KMS-11 (cell line): Measurements from ENCODE around the gene MEOX2.

Experiments used
- H2AFZ ChIP-seq: fragments of 200-600 bp; sonication (generic); 2 replicates; pipeline ENCODE4 v1.6.1; 2016; ENCODE audit warnings: antibody characterized with exemption, mixed run types, low read depth
- H3K27ac ChIP-seq: fragments of 200-600 bp; sonication (generic); 2 replicates; pipeline ENCODE4 v1.6.1; 2016; ENCODE audit warnings: mild to moderate bottlenecking, mixed run types
- H3K27me3 ChIP-seq: fragments of 200-600 bp; sonication (generic); 2 replicates; pipeline ENCODE4 v1.6.1; 2017; ENCODE audit warnings: mild to moderate bottlenecking, low read depth, mixed run types, moderate library complexity; ENCODE audit not compliant: insufficient read depth
- H3K36me3 ChIP-seq: fragments of 200-600 bp; sonication (generic); 2 replicates; pipeline ENCODE4 v1.6.1; 2017; ENCODE audit warnings: mild to moderate bottlenecking, mixed run types; ENCODE audit not compliant: insufficient read depth
- H3K4me1 ChIP-seq: fragments of 200-600 bp; sonication (generic); 2 replicates; pipeline ENCODE4 v1.6.1; 2016; ENCODE audit warnings: mild to moderate bottlenecking, low read depth, mixed run types; ENCODE audit not compliant: poor library complexity, severe bottlenecking
- H3K4me2 ChIP-seq: fragments of 200-600 bp; sonication (generic); 2 replicates; pipeline ENCODE4 v1.7.0; 2016; ENCODE audit warnings: mild to moderate bottlenecking, mixed run types
- H3K4me3 ChIP-seq: fragments of 200-600 bp; sonication (generic); IDR thresholded peaks from 2 replicates; pipeline ENCODE4 v1.6.1; 2017; ENCODE audit warnings: low read depth, low read length, mixed read lengths; ENCODE audit not compliant: insufficient read depth
- H3K79me2 ChIP-seq: fragments of 200-600 bp; sonication (generic); 2 replicates; pipeline ENCODE4 v1.6.1; 2016; ENCODE audit warnings: low read depth, mixed run types; ENCODE audit not compliant: insufficient read depth
- H3K9ac ChIP-seq: fragments of 200-600 bp; sonication (generic); 2 replicates; pipeline ENCODE4 v1.6.1; 2016; ENCODE audit warnings: mild to moderate bottlenecking, mixed run types
- H4K20me1 ChIP-seq: fragments of 200-600 bp; sonication (generic); 2 replicates; pipeline ENCODE4 v1.6.1; 2016; ENCODE audit warnings: mild to moderate bottlenecking, mixed run types; ENCODE audit not compliant: insufficient read depth
- TF ChIP-seq, protein P1 (sequence below): fragments of 200-600 bp; sonication (generic); conservative IDR thresholded peaks from 2 replicates; pipeline ENCODE4 v1.6.1; 2017; ENCODE audit warnings: low read depth, mild to moderate bottlenecking, antibody characterized with exemption, low read length, moderate library complexity, mixed read lengths

Gene MEOX2

GRCh38 chr7:15675379-15675778, 11.1 kb downstream of the MEOX2 start:
- H3K4me1 ChIP-seq: no peaks in the 10 kb centered on the region
- H3K9ac ChIP-seq: no peak overlapping the region
- TF ChIP-seq, protein P1, sequence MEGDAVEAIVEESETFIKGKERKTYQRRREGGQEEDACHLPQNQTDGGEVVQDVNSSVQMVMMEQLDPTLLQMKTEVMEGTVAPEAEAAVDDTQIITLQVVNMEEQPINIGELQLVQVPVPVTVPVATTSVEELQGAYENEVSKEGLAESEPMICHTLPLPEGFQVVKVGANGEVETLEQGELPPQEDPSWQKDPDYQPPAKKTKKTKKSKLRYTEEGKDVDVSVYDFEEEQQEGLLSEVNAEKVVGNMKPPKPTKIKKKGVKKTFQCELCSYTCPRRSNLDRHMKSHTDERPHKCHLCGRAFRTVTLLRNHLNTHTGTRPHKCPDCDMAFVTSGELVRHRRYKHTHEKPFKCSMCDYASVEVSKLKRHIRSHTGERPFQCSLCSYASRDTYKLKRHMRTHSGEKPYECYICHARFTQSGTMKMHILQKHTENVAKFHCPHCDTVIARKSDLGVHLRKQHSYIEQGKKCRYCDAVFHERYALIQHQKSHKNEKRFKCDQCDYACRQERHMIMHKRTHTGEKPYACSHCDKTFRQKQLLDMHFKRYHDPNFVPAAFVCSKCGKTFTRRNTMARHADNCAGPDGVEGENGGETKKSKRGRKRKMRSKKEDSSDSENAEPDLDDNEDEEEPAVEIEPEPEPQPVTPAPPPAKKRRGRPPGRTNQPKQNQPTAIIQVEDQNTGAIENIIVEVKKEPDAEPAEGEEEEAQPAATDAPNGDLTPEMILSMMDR: no peak
- no peaks in the 10 kb centered on the region for H3K36me3 ChIP-seq
- no peaks in the 10 kb centered on the region for H4K20me1 ChIP-seq
- no peak overlapping the region for H3K4me2 ChIP-seq
- H3K27ac ChIP-seq: no peak overlapping the region
- no peaks in the 10 kb centered on the region for H3K27me3 ChIP-seq
- H3K4me3 ChIP-seq: no peak overlapping the region
- H2AFZ ChIP-seq: no peak overlapping the region
- H3K79me2 ChIP-seq: no peaks in the 10 kb centered on the region

DNA sequence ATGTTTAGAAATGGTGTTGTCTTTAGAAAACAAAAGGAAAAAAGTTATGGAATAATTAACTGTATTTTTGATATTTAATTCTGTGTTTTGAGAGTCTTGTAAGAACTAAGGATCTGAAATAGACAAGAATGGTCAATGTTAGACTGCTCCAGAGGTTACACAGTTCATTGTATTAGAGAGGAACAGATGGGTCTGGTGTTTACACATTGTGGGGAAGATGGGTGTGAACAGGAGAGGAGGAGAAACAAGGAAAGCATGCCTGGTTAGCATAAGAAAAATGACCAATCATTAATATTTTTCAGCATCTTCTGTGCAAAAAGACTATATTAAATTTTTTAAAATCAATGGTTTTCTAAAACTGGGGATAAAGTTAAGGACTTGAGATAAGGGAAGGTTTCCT, 11.9 kb downstream of the MEOX2 start:
- Histone ChIP-seq H3K4me1 (no peaks in the 10 kb centered on the region), H2AFZ (no peak overlapping the region), H3K4me3 (no peak overlapping the region), H3K9ac (no peak overlapping the region), H3K79me2 (no peaks in the 10 kb centered on the region), H4K20me1 (no peaks in the 10 kb centered on the region), H3K27me3 (no peaks in the 10 kb centered on the region), H3K36me3 (no peaks in the 10 kb centered on the region), H3K27ac (no peak overlapping the region), H3K4me2 (no peak overlapping the region)
- TF ChIP-seq, protein P1: no peak

- Histone ChIP-seq H3K4me2 (no peak overlapping the region), H3K4me1 (no peaks in the 10 kb centered on the region), H3K36me3 (no peaks in the 10 kb centered on the region), H3K27ac (no peak overlapping the region), H3K27me3 (no peaks in the 10 kb centered on the region), H3K79me2 (no peaks in the 10 kb centered on the region), H4K20me1 (no peaks in the 10 kb centered on the region), H2AFZ (no peak overlapping the region), H3K4me3 (no peak overlapping the region), H3K9ac (no peak overlapping the region)
- TF ChIP-seq, protein P1: no peak
Measured at GRCh38 chr7:15669443-15670090, 16.9 kb downstream of the MEOX2 start.

GRCh38 chr7:15667991-15668390, 18.5 kb downstream of the MEOX2 start:
- Histone ChIP-seq H3K4me3 (no peak overlapping the region), H3K9ac (no peak overlapping the region)

More at GRCh38 chr7:15667991-15668390, 18.5 kb downstream of the MEOX2 start:
- Histone ChIP-seq H3K4me2 (no peak overlapping the region), H3K79me2 (no peaks in the 10 kb centered on the region), H4K20me1 (no peaks in the 10 kb centered on the region), H3K27ac (no peak overlapping the region), H3K27me3 (no peaks in the 10 kb centered on the region), H3K4me1 (no peaks in the 10 kb centered on the region), H2AFZ (no peak overlapping the region), H3K36me3 (no peaks in the 10 kb centered on the region)
- TF ChIP-seq, protein P1: no peak
